K562 (cell line): ENCODE measurements around the gene ALDOC. TPM values are rescaled to one million over a fixed set of nuclear protein-coding genes. Genes with fewer than 3 reads are reported as not detected.

Experiments used
- CREB1 ChIP-seq, 2 experiments: sonication (generic) in 1 of 2; formaldehyde crosslinking in 1 of 2; IDR thresholded peaks; 2 replicates each; pipeline versions ENCODE4 v1.6.1 to v1.8.0; 2012 to 2022; ENCODE audit warnings: inconsistent platforms in 1 of 2, mild to moderate bottlenecking in 1 of 2, missing genetic modification reagents in 1 of 2, moderate library complexity in 1 of 2
- GATA2 ChIP-seq: sonication (generic); formaldehyde crosslinking; IDR thresholded peaks from 2 replicates; pipeline ENCODE4 v1.4.0; 2020; ENCODE audit warnings: mild to moderate bottlenecking, missing genetic modification reagents
- HEY1 ChIP-seq: fragments of 250-450 bp; sonication (Bioruptor Pico); IDR thresholded peaks from 2 replicates; pipeline ENCODE4 v1.5.0; 2020; ENCODE audit warnings: mild to moderate bottlenecking, moderate library complexity, borderline replicate concordance
- IRF2 ChIP-seq: sonication (generic); formaldehyde crosslinking; IDR thresholded peaks from 2 replicates; pipeline ENCODE4 v1.8.1; 2022; ENCODE audit warnings: mild to moderate bottlenecking, missing genetic modification reagents
- LCOR ChIP-seq: sonication (generic); formaldehyde crosslinking; IDR thresholded peaks from 2 replicates; pipeline ENCODE4 v1.8.0; 2022; ENCODE audit warnings: mild to moderate bottlenecking, missing genetic modification reagents
- SOX6 ChIP-seq: fragments of 450-650 bp; IDR thresholded peaks from 2 replicates; pipeline ENCODE4 v1.6.1; 2014; ENCODE audit warnings: mild to moderate bottlenecking
- SRSF1 ChIP-seq: fragments of 200-400 bp; formaldehyde crosslinking; IDR thresholded peaks from 2 replicates; pipeline ENCODE4 v1.6.1; 2017; ENCODE audit warnings: mild to moderate bottlenecking, low read depth, low read length, moderate library complexity
- ZKSCAN8 ChIP-seq: fragments of 200-800 bp; sonication (Bioruptor generic); IDR thresholded peaks from 2 replicates; pipeline ENCODE4 v1.6.1; 2016; ENCODE audit warnings: missing genetic modification characterization, missing compliant biosample characterization
- polyA plus RNA-seq, 8 experiments: library from polyadenylated mRNA; depleted of rRNA in 4 of 8; stranded (reverse) in 5 of 8; unstranded in 3 of 8; fragments of >200 nt; fragmentation: Nextera tagmentation in 2 of 8; fragmentation: Illumina TruSeq in 1 of 8; extraction: Ambion mirVana in 2 of 8; extraction: Trizol in 1 of 8; gene quantifications; 2 replicates each; pipeline versions ENCODE4 v1.2.1 to v1.2.3, GENCODE V29; 2011 to 2014; ENCODE audit warnings: inconsistent platforms in 1 of 8, missing spikeins in 1 of 8
- total RNA-seq, 7 experiments: library from RNA; depleted of rRNA in 6 of 7; stranded (reverse); fragments of >200 nt in 6 of 7; fragmentation: Illumina TruSeq in 2 of 7; extraction: Trizol in 2 of 7; gene quantifications; 2 replicates each; pipeline versions ENCODE4 v1.2.1 to v1.2.3, GENCODE V29; 2011 to 2021; ENCODE audit warnings: low replicate concordance in 1 of 7
- TF ChIP-seq, protein P1 (sequence below): fragments of 250-450 bp; sonication (Bioruptor Pico); IDR thresholded peaks from 2 replicates; pipeline ENCODE4 v1.9.0; 2021; ENCODE audit warnings: mild to moderate bottlenecking, inconsistent platforms

ALDOC gene
- total and polyA plus RNA-seq, 9 of the 15 experiments (the other 6 are each of a cell fraction or from before 2014, with no cell fraction given) = 43.2 to 263 (median 99.2) TPM

DNA sequence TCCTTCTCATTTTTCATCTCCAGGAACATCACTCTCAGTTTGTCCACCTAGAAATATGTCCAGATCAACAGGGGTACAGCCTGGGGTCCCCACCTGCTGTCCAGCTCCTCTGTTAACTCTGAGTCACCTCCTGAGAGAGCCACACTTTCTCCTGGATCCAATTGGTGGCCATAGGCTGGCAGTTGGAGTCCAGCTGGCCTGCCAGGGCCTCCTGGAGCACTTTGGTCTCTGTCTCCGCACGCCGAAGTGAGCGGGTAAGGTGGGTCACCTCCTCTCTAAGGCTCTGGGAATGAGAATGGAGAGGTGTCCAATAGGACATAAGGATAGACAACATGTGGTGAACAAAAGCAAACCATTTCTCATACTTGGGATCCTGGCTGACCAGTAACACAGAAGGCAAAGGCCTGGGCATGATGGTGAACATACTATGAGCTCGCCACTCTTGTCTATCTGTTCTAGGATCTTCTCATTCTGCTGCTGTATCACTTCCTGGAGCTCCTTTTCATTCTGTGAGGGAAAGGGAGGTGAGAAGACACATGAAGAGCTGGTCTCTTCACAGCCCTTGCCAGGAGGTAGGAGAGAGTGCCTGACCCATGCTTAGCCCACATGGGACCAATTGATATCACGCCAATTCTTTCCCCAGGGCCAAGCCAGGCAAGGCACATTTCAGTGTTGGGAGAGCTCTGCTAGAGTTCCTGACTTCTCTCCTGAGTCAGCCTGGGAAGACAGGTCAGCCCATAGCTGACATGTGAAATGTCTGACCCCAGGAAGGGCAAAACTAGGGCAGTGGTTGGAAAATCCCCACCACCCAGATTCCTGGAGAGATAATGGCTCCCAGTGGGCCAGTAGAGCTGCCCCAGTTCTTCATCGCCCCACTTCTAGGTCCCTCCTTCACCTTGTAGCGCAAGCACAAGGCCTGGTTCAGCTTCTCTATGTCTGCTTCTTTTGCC lies 1.8 kb upstream of the ALDOC start (continued):
- no peak for TF ChIP-seq LCOR (CRISPR knock-in tag)
- TF ChIP-seq, protein P1, sequence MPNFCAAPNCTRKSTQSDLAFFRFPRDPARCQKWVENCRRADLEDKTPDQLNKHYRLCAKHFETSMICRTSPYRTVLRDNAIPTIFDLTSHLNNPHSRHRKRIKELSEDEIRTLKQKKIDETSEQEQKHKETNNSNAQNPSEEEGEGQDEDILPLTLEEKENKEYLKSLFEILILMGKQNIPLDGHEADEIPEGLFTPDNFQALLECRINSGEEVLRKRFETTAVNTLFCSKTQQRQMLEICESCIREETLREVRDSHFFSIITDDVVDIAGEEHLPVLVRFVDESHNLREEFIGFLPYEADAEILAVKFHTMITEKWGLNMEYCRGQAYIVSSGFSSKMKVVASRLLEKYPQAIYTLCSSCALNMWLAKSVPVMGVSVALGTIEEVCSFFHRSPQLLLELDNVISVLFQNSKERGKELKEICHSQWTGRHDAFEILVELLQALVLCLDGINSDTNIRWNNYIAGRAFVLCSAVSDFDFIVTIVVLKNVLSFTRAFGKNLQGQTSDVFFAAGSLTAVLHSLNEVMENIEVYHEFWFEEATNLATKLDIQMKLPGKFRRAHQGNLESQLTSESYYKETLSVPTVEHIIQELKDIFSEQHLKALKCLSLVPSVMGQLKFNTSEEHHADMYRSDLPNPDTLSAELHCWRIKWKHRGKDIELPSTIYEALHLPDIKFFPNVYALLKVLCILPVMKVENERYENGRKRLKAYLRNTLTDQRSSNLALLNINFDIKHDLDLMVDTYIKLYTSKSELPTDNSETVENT (CRISPR knock-in tag) = no peak
- no peak for TF ChIP-seq SOX6
- no peak for TF ChIP-seq IRF2 (CRISPR knock-in tag)
- no peak for TF ChIP-seq GATA2 (CRISPR knock-in tag)
- no peak for TF ChIP-seq ZKSCAN8 (CRISPR knock-in tag)
- TF ChIP-seq CREB1 (IDR thresholded peaks at IDR 0.05) = no peak
- TF ChIP-seq CREB1 (CRISPR knock-in tag; IDR thresholded peaks at IDR 0.05) = no peak
- no peak for TF ChIP-seq HEY1 (CRISPR knock-in tag)
- no peak for TF ChIP-seq SRSF1
